HG03565 (cell line): ENCODE measurements around the gene NAB1.
A peak's percentile ranks its signal among the peaks of the same experiment; 100 is the strongest.
"Not testable (repeated sequence)": the region's sequence is repeated elsewhere in the genome, so short reads cannot be mapped to it uniquely, and the experiment has no call there.

Source experiments
- ATAC-seq: cut with Tn5 transposase; IDR thresholded peaks from one replicate; pipeline ENCODE4 v1.9.1; 2021; ENCODE audit warnings: mild to moderate bottlenecking, moderate library complexity; ENCODE audit not compliant: unreplicated experiment

The NAB1 gene

DNA sequence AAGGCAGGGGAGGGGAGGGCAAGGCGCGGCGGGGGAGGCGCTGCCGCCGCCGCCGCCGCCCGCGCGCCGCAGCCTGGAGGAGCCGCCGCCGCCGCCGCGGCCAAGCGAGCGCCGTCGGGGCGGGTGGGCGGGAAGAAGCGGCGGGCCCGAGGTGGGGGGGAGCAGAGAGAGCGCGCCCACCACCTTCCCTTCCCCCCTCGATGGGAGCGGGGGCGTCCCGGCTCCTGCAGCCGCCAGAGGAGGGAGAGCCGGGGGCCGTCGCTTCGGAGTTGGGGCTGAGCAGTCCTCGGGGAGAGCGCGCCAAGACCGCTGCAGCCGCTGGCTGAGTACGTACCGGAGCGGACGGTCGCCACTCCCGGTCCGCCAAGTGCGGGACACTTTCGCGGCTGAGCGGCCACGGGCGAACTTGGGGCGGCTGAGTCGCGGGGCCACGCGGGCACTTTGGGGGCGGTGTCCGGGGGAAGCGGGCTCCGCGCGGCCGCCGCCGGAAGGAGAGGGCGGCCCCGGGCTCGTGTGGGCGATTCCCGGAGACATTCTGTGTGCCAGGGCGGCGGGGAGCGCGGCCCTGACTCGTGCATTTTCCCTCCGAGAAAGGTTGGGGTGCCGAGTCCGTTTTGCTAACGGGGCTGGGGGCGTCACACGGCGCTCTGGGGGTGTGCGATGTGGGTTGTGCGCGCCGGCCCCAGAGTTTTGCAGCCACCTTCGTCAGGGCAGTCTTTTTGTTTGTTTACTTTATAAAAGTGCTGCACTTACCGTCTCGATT, at the start of gene NAB1:
Gene NAB1 (plus strand): TSS at position 49 of the 763 bp plus-strand sequence. CDS start 10,094 bp downstream, outside the sequence.
- peak; percentile 26 for ATAC-seq

DNA sequence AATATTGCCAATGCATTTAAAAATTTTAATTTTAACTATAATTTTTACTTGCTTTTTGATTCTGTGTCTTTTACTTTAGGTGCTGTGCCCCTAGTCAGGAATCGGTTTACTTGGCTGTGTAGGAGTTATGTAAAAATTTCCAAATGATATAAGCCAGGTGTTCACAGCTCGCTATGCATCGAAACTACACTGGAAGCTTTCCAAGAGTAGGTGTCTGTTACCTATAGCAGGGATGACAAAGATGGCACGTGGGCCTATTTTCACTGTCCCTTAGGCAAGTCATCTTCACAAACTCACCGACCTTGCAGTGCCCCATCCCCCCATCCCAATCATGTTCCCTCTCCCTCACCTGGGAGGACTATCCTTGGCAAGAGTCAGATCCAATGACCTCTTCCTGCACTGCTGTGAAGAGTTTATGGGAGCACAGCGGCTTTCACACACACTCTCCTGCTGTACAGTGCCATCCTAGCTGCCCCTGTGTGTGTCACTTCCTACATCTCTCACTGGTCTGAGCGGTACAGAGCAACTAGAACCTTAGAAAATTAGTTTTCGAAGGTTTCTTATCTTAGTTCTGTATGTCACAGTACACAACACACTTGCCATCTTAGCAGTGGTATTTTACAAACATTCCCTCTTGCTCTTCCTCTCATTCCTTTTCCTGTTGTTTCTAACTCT, 49.2 kb upstream of the NAB1 start:
- no peak for ATAC-seq

DNA sequence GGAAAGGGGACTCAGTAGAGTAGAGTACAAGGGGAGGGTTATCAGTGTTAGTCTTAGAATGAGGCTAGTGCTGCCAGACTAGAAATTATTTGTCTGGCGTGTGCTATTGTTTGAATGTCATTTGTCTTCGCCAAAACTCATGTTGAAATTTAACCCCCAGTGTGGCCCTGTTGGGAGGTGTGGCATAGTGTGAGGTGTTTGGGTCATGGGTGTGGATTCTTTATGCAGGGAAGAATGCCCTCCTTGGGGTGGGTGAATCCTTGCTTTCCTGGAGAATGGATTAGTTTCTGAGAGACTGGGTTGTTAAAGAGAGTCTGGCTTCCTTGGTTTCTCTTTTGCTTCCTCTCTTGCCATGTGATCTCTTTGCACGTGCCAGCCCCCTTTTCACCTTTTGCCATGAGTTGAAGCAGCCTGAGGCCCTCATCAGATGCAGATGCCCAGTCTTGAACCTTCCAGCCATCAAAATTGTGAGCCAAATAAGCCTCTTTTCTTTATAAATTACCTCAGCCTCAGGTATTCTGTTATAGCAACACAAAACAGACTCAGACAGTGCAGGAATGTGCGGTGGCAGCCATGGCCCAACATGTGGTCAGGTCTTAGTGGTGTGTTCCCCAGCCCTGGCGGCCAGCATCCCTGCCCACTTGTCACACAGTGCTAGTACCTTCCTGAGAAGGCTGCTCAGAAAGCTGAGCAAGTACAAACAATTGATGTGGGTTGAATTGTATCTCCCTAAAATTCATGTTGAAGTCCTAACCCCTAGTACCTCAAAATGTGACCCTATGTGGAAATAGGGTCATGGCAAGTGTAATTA, 48.4 kb upstream of the NAB1 start:
- no peak for ATAC-seq

DNA sequence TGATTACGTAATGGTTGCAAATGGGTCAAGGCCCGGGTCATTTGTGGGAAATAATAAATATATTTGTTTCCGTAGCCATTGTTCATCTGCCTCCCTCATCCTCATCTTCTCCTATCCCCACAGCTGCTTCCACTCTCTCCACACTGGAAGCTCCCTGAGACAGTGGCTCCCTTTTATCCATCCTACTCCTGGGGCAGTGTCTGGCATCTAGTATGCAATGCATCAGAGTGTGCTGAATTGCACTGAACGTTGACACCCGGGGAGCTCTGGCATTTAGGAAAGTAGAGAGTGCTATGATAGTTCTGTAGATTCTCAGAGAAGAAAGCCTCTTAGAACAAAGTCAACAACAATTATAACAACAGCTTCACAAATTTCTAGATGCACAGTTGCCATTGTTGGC, 45.5 kb upstream of the NAB1 start:
- ATAC-seq: no peak

DNA sequence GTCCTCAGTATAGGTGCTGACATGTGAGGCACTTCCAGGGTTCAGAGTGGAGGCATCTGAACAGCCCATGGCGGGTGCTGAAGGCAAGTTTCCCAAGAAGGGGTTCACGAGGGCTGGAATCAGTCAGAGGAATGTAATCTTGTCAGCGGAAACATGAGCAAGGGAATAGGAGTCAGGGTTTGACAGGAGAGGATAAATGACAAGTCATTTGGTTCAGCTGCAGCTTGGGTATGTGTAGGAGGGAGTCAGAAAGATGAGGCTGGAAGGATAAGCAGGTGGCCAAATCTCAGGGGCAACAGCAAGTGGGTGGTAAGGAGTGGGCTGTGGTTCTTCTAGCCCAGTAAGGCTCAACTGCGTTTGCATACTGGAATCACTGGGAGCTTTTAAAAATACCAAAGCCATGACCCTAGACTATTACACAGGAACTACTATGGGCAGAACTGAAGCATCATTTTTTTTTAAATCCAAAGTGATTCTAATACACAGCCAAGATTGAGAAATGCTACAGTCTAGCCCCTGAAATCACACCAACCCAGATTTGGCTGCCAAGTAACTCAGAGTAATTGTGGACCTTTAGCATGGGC, 41.8 kb upstream of the NAB1 start:
- ATAC-seq: no peak

GRCh38 chr2:190607657-190608357, 41.1 kb upstream of the NAB1 start:
- no peak for ATAC-seq

- ATAC-seq: not testable (repeated sequence)
Measured at GRCh38 chr2:190608863-190609262, 40.0 kb upstream of the NAB1 start.

DNA sequence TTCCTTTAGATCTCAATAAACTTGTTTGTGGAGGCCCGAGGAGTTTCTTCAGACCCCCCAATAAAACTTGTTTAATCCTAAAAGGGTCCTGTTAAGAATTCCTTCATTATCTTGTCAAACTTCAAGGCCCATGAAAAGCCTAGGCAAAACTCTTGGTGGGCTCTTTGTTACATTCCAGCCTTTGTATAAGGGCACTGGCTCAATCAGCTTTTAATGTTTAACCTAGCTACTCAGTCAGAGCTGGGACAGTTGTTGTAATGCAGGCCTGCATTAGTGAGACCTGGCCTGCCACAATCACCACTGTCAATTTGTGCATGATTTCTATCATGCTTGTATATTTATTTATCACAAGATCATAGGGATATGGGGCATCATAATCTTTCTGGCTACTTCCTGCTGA, 39.5 kb upstream of the NAB1 start:
- ATAC-seq: not testable (repeated sequence)

GRCh38 chr2:190610528-190610927, 38.4 kb upstream of the NAB1 start:
- ATAC-seq: not testable (repeated sequence)

DNA sequence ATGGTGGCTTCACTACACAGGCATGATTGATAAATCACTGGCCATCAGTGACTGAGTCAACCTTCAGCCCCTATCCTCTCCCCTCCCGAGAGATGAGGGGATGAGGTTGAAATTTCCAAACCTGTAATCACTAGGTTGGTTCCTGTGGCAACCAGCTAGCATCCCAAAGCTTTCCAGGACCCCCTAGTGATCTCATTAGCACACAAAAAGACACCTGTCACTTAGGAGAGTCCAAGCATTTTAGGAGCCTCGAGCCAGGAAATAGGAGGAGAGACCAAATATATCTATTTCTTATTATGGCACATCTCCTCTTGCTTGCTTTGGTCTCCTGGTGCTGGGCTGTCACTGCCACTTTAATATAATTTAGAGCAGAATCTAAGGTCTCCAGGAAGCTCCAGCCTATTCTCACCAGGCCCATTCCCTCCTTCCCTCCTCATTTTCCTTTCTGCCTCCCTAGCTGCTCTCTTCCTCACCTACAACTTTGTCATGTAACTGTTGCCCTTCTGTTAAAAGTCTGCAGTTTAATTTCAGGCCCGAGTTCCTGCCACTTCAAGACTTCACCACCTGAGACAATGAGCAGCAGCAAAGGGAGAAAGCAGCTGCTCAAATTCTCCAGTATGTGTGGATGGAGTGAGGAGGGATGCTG, 33.2 kb upstream of the NAB1 start:
- ATAC-seq: no peak

- ATAC-seq: no peak
Measured at GRCh38 chr2:190618030-190618429, 30.9 kb upstream of the NAB1 start.

DNA sequence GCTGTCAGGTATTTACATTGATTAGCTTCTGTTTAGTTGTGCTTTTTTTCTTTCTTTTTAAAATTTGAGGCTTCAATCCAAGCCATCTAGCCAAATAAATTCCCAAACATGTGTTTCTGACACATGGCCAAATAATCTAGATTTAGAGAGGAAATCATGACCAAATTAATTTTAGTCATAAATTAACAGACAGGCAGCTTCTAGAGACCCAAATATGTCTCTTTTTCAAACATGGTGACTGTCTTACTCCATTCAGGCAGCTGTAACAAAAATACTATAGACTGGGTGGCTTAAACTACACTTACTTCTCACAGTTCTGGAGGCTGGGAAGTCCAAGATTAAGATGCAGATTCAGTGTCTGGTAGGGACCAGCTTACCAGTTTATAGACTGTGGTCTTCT, 23.2 kb upstream of the NAB1 start:
- ATAC-seq: no peak

DNA sequence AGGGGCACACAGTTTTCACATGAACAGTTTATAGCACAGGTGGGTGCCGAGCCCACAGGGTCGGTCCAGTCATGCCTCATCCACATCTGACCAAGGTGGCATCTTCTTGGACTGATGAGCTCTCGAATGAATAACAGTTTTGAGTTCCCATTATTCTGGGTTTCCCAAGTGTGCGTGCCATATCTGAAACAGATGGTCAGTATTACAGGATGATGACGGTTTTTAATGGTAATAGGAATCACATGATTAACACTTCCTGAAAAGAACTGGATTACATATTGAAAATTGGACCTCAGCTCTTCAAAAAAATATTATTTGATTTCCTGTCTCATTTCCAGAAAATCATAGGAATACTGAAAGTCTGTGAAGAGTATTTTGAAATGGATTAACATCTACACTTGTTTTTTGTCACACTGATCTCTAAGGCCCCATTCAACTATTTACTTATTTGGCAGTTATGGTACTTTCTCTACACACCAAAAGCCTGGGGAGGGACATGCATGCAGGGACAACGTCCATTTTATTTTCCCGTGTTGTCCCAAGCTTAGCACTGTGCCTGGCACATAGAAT, 22.2 kb upstream of the NAB1 start:
- no peak for ATAC-seq

DNA sequence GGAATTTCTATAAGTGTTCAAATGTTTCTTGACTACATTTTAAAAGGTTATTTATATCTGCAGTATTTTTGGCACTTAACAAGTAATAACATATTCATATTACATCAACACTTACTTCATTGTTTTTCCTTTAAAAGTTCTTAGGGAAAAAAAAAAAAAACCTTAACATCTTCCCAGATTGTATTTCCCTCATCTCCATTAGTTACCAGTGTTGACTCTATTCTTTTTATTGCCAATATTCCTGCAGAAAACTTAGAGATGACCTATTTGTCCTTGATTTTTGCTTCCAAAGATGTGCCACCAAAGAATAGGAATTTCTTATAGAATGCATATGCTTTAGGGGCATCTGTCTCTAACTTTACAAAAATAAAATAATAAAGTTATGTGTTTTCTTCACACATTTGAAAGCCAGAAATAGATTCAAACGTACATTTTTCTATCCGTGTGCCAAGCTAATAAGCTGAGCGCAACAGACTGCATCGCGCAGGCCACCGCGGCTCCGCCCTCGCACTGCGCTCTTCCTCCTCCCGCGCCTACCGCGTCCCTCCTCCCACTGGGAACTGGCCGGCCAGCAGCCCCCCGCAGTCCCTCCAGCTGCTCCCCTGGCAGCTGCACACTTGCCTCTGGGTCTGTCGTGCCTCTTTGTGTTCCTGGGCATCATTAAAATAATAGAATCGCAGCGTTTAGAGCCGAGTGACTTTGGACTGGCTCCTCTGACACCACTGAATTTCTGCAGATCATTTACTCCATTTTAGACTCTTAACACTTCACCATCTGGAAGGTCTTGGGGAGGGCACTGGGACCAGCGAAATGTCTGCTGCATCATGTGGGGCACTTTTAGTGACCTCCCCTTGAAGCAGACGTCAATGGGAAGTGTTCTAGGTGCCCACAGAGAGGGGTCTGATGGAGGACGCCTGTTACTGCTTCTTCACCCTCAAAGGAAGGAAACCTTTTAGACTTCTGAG, 21.2 kb upstream of the NAB1 start:
- peak; percentile 65 for ATAC-seq

GRCh38 chr2:190628591-190629319, 20.1 kb upstream of the NAB1 start:
- no peak for ATAC-seq

DNA sequence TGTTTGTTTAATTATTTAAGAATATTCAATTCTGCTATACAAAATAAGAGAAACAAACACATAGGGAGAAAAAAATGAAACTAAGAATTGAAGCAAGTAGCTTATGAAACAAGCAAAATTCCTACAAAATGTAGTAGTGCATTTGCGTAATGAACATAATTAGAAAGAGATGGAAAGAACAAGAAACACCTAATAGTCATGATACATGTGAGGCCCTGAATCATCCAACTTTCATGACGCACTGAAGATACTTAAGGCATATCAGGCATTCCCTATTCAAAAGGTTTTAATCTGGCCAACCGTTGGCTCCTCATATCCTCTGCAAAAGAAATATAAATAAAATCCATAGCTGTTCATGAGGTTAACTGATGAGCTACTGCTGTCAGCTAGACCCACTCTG, 14.5 kb upstream of the NAB1 start:
- no peak for ATAC-seq

GRCh38 chr2:190635781-190636180, 13.1 kb upstream of the NAB1 start:
- no peak for ATAC-seq

GRCh38 chr2:190636361-190636760, 12.5 kb upstream of the NAB1 start:
- ATAC-seq: no peak
